ENCODE measurements around the gene AXDND1.

GRCh38 chr1:179329862-179330261 lies 35.9 kb upstream of the AXDND1 start:
- TF ChIP-seq CTCF (IDR thresholded peaks at IDR 0.05) (no peak), POLR2AphosphoS5 (IDR thresholded peaks at IDR 0.05; ENCODE audit: low read depth, low read length) (no peak), SIN3A (IDR thresholded peaks at IDR 0.05; ENCODE audit: borderline replicate concordance, insufficient read depth, low read depth, low read length) (no peak), TCF7L2 (IDR thresholded peaks at IDR 0.05; ENCODE audit: low read depth, low read length) (no peak), REST (IDR thresholded peaks at IDR 0.05; ENCODE audit: insufficient read depth in 1 of 2, low read depth in 2 of 2, low read length in 1 of 2) (no peak)
